GM12801 (cell line): Measurements from ENCODE around the gene ATP1B1.

Source experiments
- CTCF ChIP-seq: IDR thresholded peaks from one replicate; pipeline ENCODE4 v1.5.1; 2011; ENCODE audit warnings: control low read depth; ENCODE audit not compliant: insufficient read length; ENCODE audit errors: extremely low read depth

Gene ATP1B1

GRCh38 chr1:169148472-169149252, 42.2 kb downstream of the ATP1B1 start:
- TF ChIP-seq CTCF = no peak

DNA sequence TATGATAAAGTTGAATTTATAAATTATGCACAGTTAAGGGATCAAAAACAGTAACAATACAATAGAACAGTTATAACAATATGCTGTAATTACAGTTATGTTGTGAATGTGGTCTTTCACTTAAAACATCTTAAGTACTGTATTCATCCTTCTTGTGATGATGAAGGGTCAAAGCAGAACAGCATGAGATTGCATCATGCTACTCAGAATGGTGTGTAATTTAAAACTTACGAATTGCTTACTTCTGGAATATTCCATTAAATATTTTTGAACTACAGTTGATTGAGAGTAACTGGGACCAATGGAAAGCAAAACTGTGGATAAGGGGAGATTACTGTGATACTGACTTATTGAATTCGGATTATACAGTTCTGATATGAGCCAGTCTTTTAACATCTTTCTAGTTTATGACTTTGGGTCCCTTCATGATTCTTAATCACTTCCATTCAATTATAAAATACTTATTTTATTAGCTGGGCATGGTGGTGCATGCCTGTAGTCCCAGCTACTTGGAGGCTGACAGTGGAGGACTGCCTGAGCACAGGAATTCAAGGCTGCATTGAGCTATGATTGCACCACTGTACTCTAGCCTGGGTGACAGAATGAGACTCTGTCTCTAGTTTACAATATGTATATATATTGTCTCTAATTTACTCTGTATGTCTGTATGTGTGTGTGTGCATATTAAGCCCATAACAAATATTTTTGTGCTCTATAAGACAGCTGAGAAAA, 43.2 kb downstream of the ATP1B1 start:
- TF ChIP-seq CTCF = no peak

- no peak for TF ChIP-seq CTCF
Measured at GRCh38 chr1:169150641-169151337, 44.3 kb downstream of the ATP1B1 start.

- TF ChIP-seq CTCF = no peak
Measured at GRCh38 chr1:169151338-169151837, 44.9 kb downstream of the ATP1B1 start.

GRCh38 chr1:169155675-169156074, 49.2 kb downstream of the ATP1B1 start:
- no peak for TF ChIP-seq CTCF

DNA sequence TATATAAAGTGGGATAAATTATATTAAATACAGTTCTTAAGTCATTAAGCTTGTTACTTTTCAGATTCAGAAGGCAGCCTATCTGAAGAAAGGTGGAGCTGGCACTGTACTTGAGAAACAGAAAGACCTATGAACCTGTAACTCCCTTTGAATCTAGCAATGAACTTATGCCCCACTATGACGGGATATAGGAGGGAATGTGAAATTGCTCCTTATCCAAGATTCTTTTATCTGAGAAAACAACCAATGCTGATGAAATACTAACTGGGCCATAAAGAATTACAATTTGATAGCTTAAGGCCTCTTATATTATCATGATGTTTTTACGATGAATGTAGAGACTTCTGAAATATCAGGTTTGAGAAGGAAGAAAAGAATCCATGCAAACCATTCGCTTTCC, 50.1 kb downstream of the ATP1B1 start:
- TF ChIP-seq CTCF = no peak

DNA sequence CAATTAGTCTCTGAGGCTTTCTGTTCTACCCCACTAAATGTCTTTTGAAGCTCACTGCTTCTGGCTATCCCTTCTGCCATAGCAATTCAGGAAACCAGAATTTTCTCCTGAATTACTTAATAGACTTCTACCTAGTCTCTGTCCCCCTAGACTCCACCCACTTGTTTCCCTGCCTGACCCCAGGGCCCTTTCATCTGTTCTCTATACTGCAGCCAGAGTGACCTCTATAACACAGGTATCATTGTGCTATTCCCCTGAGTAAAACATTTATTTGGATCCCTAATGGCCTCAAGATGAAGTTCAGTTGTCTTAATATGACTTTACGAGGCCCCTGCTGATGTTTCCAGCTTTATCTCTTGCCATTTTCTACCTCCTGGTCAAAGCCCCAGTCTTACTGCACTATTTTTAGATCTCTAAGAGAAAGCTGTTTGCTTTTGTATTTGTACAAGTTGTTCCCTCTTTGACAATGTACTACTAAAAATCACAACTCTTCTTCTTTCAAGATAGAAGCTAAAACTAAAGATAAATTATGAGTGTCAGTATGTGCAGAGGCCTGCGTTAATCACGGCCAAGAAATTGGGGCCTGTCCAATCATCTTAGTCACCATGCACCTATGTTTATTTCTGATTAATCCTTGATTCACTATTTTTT, 54.5 kb downstream of the ATP1B1 start:
- TF ChIP-seq CTCF = no peak
